SK-N-SH treated with all-trans-retinoic acid at 6 μM for 48 hours (cell line): Measurements from ENCODE around the gene MGMT.

Experiments used
- BACH2 ChIP-seq: fragments of 250-450 bp; sonication (Bioruptor Pico); IDR thresholded peaks from 2 replicates; pipeline ENCODE4 v1.9.0; 2021; ENCODE audit warnings: mild to moderate bottlenecking, borderline replicate concordance
- TF ChIP-seq, protein P1 (sequence below): fragments of 250-450 bp; sonication (Bioruptor Pico); IDR thresholded peaks from 2 replicates; pipeline ENCODE4 v1.8.0; 2021; ENCODE audit warnings: low read depth, mild to moderate bottlenecking, moderate library complexity, borderline replicate concordance

DNA sequence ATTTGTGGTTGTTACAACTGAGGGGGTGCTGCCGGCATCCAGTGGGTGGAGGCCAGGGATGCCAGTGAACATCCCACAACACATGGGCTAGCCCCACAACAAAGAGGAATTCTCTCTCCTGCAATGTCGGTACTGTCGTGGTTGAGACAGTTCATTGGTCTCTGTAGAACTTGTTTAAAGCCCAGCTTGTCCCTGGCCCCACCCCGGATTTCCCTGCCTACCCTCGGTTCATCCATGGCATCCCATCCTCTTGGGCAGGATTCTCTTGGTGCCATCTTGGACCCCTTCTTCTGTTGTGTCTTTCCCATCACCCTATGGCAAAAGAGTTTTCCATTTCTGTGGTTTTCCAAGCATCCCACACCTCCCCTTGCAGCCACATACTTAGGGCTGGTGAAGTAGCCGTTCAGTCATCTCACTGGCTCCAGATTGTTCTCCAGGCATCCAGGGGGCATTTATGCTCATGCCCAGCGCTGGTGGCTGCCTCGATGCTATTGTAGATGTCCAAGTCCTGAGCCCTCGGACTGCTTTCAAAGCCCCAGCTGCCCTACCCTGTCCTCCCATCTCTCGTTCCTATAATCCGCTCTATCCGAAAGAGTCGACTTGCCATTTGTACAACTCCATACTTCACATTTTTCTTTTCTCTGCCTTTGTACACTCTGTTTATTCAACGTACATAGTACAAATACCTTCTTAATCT lies 39.2 kb downstream of the MGMT start:
- TF ChIP-seq, protein P1, sequence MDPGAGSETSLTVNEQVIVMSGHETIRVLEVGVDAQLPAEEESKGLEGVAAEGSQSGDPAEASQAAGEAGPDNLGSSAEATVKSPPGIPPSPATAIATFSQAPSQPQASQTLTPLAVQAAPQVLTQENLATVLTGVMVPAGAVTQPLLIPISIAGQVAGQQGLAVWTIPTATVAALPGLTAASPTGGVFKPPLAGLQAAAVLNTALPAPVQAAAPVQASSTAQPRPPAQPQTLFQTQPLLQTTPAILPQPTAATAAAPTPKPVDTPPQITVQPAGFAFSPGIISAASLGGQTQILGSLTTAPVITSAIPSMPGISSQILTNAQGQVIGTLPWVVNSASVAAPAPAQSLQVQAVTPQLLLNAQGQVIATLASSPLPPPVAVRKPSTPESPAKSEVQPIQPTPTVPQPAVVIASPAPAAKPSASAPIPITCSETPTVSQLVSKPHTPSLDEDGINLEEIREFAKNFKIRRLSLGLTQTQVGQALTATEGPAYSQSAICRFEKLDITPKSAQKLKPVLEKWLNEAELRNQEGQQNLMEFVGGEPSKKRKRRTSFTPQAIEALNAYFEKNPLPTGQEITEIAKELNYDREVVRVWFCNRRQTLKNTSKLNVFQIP (CRISPR knock-in tag): no peak
- no peak for TF ChIP-seq BACH2 (CRISPR knock-in tag)
